ENCODE measurements around the gene BORCS6. TPM values are rescaled to one million over a fixed set of nuclear protein-coding genes. Genes with fewer than 3 reads are reported as not detected.
A peak's percentile ranks its signal among the peaks of the same experiment; 100 is the strongest.

BORCS6 gene
- polyA plus RNA-seq, 3 donors, result 5.4 to 14.1 (median 13.9) TPM

GRCh38 chr17:8227238-8227581, 37.2 kb upstream of the BORCS6 start:
- intact Hi-C loops (cut with micrococcal nuclease), result no loop called here
- Histone ChIP-seq H3K79me2 (ENCODE audit: insufficient read depth, low read length) (peaks cover 19% of the 10 kb centered on the region), H3K27ac (ENCODE audit: low read depth in 1 of 2, low read length in 2 of 2) (peak overlapping the region in 1 of 2 donors; percentile 66), H3K36me3 (replicated peaks in 1 of 2; ENCODE audit: control insufficient read depth in 1 of 2, insufficient read depth in 2 of 2, low read length in 2 of 2) (peaks cover 45 to 52% of the 10 kb centered on the region in 2 donors), H3K9me3 (replicated peaks in 1 of 2; ENCODE audit: control insufficient read depth in 1 of 2, insufficient read depth in 1 of 2, low read length in 2 of 2) (no peaks in the 10 kb centered on the region), H3K9ac (ENCODE audit: insufficient read depth, low read length, poor library complexity, severe bottlenecking) (no peak overlapping the region), H4K20me1 (ENCODE audit: insufficient read depth, low read length) (peaks cover 10% of the 10 kb centered on the region), H2AFZ (ENCODE audit: insufficient read depth, low read depth, low read length, poor library complexity, severe bottlenecking) (peak overlapping the region; percentile 61), H3K27me3 (ENCODE audit: control insufficient read depth in 2 of 2, insufficient read depth in 2 of 2, low read length in 2 of 2) (no peaks in the 10 kb centered on the region), H3K4me2 (replicated peaks; ENCODE audit: extremely low read depth, low read length, poor library complexity, severe bottlenecking) (peak overlapping the region; percentile 72), H3K4me1 (ENCODE audit: control insufficient read depth in 1 of 2, insufficient read depth in 2 of 2, low read length in 2 of 2) (peaks cover 25 to 33% of the 10 kb centered on the region in 2 donors), H3K4me3 (replicated peaks in 1 of 3; ENCODE audit: low read depth in 2 of 3, low read length in 3 of 3) (peak overlapping the region in 2 of 3 experiments; percentile 50 to 75)
- H3K36me3 Mint-ChIP-seq, result peaks cover 58 to 59% of the 10 kb centered on the region in 2 donors
- DNase-seq, result no peak
- H3K4me3 Mint-ChIP-seq, result peak overlapping the region; percentile 80 to 86
- H3K9me3 Mint-ChIP-seq, result peaks cover 0 to 2% (median 0%) of the 10 kb centered on the region in 7 donors
- 95% methylated on average over 4 of the region's 4 CpGs for WGBS (ENCODE audit: insufficient coverage)
- H3K4me1 Mint-ChIP-seq, result peaks cover 38% of the 10 kb centered on the region
- peak overlapping the region; percentile 69 to 86 (median 81) for H3K27ac Mint-ChIP-seq
- TF ChIP-seq CTCF (IDR thresholded peaks at IDR 0.05), result no peak
- peaks cover 0 to 2% (median 1%) of the 10 kb centered on the region in 3 donors for H3K27me3 Mint-ChIP-seq (ENCODE audit: low read depth in 3 of 3)

GRCh38 chr17:8226536-8227237, 36.7 kb upstream of the BORCS6 start:
- Histone ChIP-seq H3K9me3 (replicated peaks in 1 of 2; ENCODE audit: control insufficient read depth in 1 of 2, insufficient read depth in 1 of 2, low read length in 2 of 2) (no peaks in the 10 kb centered on the region), H3K4me3 (replicated peaks in 1 of 3; ENCODE audit: low read depth in 2 of 3, low read length in 3 of 3) (peak overlapping the region in 2 of 3 experiments; percentile 50 to 75), H3K9ac (ENCODE audit: insufficient read depth, low read length, poor library complexity, severe bottlenecking) (peak overlapping the region; percentile 10), H3K36me3 (replicated peaks in 1 of 2; ENCODE audit: control insufficient read depth in 1 of 2, insufficient read depth in 2 of 2, low read length in 2 of 2) (peaks cover 40 to 47% of the 10 kb centered on the region in 2 donors), H3K4me1 (ENCODE audit: control insufficient read depth in 1 of 2, insufficient read depth in 2 of 2, low read length in 2 of 2) (peaks cover 25 to 33% of the 10 kb centered on the region in 2 donors), H2AFZ (ENCODE audit: insufficient read depth, low read depth, low read length, poor library complexity, severe bottlenecking) (peak overlapping the region; percentile 61), H3K27me3 (ENCODE audit: control insufficient read depth in 2 of 2, insufficient read depth in 2 of 2, low read length in 2 of 2) (no peaks in the 10 kb centered on the region), H3K27ac (ENCODE audit: low read depth in 1 of 2, low read length in 2 of 2) (peak overlapping the region; percentile 22 to 66), H4K20me1 (ENCODE audit: insufficient read depth, low read length) (peaks cover 10% of the 10 kb centered on the region), H3K79me2 (ENCODE audit: insufficient read depth, low read length) (peaks cover 19% of the 10 kb centered on the region), H3K4me2 (replicated peaks; ENCODE audit: extremely low read depth, low read length, poor library complexity, severe bottlenecking) (peak overlapping the region; percentile 72)
- Mint-ChIP-seq H3K27ac (peak overlapping the region; percentile 69 to 86 (median 81)), H3K9me3 (peaks cover 0 to 2% (median 0%) of the 10 kb centered on the region in 7 donors), H3K27me3 (ENCODE audit: low read depth in 3 of 3) (peaks cover 0 to 2% (median 0%) of the 10 kb centered on the region in 3 donors), H3K36me3 (peaks cover 53 to 54% of the 10 kb centered on the region in 2 donors), H3K4me1 (peaks cover 38% of the 10 kb centered on the region), H3K4me3 (peak overlapping the region; percentile 80 to 86)
- WGBS (ENCODE audit: insufficient coverage), result 29% methylated on average over 16 of the region's 32 CpGs
- peak; percentile 72 to 85 (median 76) for DNase-seq
- intact Hi-C loops (cut with micrococcal nuclease), result loop anchor here in 1 of 2 donors (1.0 kb wide), 1 partner anchor 23 kb away; the partner anchor contains the start of gene PFAS
- TF ChIP-seq CTCF (IDR thresholded peaks at IDR 0.05), result no peak
